Subcutaneous adipose tissue (tissue), 4 donors: Measurements from ENCODE around the gene PPP2R5C. TPM values are rescaled to one million over a fixed set of nuclear protein-coding genes. Genes with fewer than 3 reads are reported as not detected.

Experiments
- CTCF ChIP-seq: fragments of 450-650 bp; IDR thresholded peaks from one replicate; pipeline ENCODE4 v1.5.1; 2016; ENCODE audit warnings: low read depth, mild to moderate bottlenecking, control low read depth, antibody characterized with exemption, moderate library complexity
- total RNA-seq, 4 donors: library from RNA; depleted of rRNA; stranded (reverse); fragments of >200 nt; gene quantifications; one replicate each; pipeline ENCODE4 v1.1.0, GENCODE V29; 2016

PPP2R5C gene
- total RNA-seq, 4 donors from 2014 or later: 98.9 to 127 (median 102) TPM

GRCh38 chr14:101918065-101918989 is 156.8 kb downstream of the PPP2R5C start:
- TF ChIP-seq CTCF: no peak

GRCh38 chr14:101920271-101920670 is 158.8 kb downstream of the PPP2R5C start:
- TF ChIP-seq CTCF: no peak

GRCh38 chr14:101922866-101923265 is 161.4 kb downstream of the PPP2R5C start:
- TF ChIP-seq CTCF: no peak

GRCh38 chr14:101925152-101925551 is 163.6 kb downstream of the PPP2R5C start:
- TF ChIP-seq CTCF: no peak

GRCh38 chr14:101926085-101926484 is 164.6 kb downstream of the PPP2R5C start:
- TF ChIP-seq CTCF: no peak

GRCh38 chr14:101926620-101927019 is 165.1 kb downstream of the PPP2R5C start:
- no peak for TF ChIP-seq CTCF

- TF ChIP-seq CTCF: no peak
Measured at GRCh38 chr14:101927859-101928258, 166.3 kb downstream of the PPP2R5C start.
